ENCODE measurements around the gene MEGF8.
A peak's percentile ranks its signal among the peaks of the same experiment; 100 is the strongest.

The MEGF8 gene

DNA sequence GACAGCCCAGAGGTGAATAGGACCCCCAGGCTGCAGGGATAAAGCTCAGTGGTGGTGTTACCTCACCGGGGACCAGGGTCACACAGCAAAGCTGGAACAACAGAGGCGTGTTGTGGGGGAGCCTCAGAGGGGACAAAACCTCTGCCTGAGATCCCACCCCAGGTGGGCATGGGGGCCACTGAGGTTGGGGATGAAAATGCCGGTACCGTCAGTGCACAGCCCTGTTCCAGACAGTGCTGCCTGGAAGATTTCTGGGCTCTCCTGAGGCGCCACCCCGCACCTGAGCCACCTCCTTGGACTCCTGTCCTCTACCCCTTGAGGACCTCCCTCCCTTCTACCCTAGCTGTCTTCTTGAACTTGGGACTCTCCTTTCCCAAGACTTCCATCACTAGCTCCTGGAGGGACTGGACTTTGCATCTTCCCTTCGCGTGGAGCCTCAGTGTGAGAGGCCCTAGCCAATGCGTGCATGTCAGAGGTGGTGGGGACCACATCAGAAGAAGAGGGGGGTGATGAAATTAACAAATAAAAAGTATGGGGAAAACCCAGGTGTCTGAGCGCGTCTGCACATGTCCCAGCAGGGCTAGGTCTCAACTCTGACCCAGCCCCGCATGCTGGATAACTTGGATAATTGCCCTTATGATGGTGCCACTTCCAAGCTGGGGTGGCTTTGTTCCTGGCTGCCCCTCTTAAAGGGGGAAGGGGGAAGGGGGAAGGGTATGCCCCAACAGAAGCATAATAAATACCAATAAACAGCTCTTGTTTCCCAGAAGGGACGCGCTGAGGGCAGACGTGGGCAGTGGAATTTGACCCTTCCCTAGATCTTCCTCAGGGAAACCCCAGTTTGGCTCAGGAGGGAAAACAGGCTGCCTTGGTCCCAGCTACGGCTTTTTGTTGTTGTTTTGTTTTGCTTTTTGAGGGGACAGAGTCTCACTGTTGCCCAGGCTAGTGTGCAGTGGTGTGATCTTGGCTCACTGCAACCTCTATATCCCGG lies 53.1 kb downstream of the MEGF8 start:
- TF ChIP-seq, protein P1, sequence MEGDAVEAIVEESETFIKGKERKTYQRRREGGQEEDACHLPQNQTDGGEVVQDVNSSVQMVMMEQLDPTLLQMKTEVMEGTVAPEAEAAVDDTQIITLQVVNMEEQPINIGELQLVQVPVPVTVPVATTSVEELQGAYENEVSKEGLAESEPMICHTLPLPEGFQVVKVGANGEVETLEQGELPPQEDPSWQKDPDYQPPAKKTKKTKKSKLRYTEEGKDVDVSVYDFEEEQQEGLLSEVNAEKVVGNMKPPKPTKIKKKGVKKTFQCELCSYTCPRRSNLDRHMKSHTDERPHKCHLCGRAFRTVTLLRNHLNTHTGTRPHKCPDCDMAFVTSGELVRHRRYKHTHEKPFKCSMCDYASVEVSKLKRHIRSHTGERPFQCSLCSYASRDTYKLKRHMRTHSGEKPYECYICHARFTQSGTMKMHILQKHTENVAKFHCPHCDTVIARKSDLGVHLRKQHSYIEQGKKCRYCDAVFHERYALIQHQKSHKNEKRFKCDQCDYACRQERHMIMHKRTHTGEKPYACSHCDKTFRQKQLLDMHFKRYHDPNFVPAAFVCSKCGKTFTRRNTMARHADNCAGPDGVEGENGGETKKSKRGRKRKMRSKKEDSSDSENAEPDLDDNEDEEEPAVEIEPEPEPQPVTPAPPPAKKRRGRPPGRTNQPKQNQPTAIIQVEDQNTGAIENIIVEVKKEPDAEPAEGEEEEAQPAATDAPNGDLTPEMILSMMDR (IDR thresholded peaks at IDR 0.05; ENCODE audit: low read depth, low read length): no peak

DNA sequence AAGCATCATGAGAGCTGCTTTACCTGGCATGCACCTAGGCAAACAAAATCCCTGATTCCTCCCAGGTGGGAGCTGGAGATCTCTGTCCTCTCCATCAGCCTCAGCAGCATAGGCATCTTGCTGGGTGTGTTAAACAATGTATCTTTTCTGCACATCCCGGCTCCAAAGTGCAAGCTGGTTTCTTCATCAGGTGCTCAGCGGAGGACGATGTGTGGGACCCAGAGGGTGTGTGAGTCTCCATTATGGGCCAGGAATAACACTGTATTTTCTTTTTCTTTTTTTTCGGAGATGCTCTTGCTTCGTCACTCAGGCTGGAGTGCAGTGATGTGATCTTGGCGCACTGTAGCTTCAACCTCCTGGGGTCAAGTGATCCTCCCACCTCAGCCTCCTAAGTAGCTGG lies 54.7 kb downstream of the MEGF8 start:
- no peak overlapping the region for H3K4me3 ChIP-seq (ENCODE audit: low read depth, low read length)
- TF ChIP-seq, protein P1 (IDR thresholded peaks at IDR 0.05; ENCODE audit: low read depth, low read length): no peak

More for the DNA sequence above, 53.1 kb downstream of the MEGF8 start:
- H3K4me3 ChIP-seq (ENCODE audit: low read depth, low read length): no peak overlapping the region

DNA sequence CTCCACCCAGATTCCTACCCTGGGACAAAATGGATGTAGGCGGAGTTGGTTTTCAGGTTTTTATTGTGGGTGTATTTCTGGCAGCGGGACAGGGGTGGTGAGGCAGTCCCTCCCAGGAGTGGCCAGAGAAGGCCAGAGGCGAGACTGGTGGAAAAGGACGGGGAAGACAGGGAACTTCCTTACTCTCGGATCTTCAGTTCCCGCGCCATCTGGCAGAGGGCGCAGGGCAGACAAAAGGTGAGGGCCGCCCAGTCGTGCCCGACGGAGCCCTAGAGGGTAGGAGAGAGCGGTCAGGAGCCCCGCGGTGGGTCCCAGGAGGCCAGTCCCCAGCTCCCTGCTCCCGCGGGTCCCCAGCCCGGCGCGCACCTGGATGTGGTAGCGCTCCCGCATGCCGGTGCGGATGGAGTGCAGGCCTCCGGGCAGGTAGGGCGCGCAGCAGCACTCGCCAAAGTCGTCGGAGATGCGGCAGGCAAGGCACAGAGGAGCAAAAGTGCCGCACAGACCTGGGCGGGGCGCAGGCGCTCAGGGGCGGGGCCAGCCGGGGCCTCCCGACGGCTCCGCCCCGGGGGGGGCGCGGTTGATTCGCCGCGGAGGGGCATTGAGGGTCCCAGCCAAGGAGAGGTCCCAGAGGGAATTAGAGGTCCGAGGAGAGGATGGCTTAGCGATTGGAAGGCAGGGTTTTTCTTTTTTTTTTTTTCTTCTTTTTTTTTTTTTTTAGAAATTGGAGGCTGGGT lies 61.7 kb downstream of the MEGF8 start:
- TF ChIP-seq, protein P1 (IDR thresholded peaks at IDR 0.05; ENCODE audit: low read depth, low read length): peak; percentile 48
- H3K4me3 ChIP-seq (ENCODE audit: low read depth, low read length): peak overlapping the region; percentile 45

DNA sequence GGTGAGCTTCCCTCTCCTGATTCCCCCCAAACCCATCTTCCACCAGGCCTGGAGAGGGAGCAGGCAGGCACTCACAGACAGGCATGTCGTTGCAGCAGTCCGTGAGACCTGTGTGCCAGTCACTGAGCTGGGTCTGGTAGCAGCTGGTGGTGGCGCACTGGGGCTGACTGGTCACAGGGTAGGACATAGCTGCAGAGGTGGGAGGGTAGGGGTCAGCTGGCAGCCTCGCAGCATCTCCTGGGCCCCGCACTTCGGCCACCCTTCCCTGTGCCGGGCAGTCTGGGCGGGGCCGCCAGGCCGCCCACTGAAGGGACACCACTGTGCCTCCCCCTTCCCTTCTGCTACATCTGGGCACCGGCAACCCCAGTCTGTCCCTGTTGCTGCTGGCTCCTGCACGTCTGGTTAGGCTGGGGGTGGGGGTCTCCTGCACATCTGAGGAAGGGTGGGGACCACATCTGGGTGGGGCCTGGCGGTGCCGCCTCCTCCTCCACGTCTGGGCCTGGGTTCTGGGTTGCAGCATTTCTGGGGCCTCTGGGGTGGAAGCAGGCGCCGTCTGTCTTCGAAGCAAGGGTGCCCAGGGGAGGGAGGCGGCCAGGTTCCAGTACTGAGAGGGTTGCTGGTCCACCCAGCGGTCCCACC lies 63.5 kb downstream of the MEGF8 start:
- H3K4me3 ChIP-seq (ENCODE audit: low read depth, low read length): no peak overlapping the region

DNA sequence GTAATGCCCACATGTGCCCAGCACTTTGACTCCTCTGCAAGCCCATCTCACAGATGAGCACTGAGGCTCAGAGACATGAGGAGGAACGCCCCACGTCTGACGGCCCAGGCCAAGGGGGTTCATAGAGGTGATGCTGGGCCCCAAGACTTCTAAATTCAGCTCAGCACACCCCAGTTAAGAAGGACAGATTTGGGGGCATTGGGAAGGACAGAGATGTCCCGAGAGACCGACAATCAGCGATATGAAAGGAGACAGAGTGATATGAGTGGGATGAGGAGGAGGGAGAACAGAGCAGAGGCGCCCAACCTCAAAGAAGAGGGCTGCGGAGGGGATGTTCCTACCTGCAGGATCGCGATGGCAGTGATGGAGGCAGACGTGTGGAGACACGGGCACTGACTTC lies 64.5 kb downstream of the MEGF8 start, which contains the start of gene CNFN:
CNFN (minus strand) TSS at position 399 of the 400 bp plus-strand sequence. CDS start 1,260 bp downstream, outside the sequence.
- H3K4me3 ChIP-seq (ENCODE audit: low read depth, low read length): no peak within 1 kb of the TSS
- TF ChIP-seq, protein P1 (IDR thresholded peaks at IDR 0.05; ENCODE audit: low read depth, low read length): no peak

More for the DNA sequence above, 63.5 kb downstream of the MEGF8 start:
- TF ChIP-seq, protein P1 (IDR thresholded peaks at IDR 0.05; ENCODE audit: low read depth, low read length): no peak

DNA sequence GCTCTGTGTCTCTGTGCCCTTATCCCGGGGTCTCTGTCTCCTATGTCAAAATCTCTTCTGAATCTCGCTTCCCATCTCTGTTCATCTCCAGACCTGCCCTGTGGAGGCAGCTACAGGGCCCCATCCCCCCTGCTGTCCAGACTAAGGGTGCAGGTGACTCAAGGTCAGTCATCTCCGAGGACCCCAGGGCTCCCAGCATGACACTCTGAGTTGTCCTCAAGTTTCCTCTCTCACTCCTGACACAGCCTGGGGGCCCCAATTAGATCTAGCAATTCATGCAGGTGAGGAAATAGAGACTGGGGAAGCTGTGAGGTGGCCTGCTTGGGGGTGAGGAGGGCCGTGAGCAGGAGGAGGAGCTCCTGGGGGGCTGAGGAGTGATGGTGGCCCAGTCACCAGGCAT lies 66.7 kb downstream of the MEGF8 start:
- no peak overlapping the region for H3K4me3 ChIP-seq (ENCODE audit: low read depth, low read length)

More for the DNA sequence above, 66.7 kb downstream of the MEGF8 start:
- TF ChIP-seq, protein P1 (IDR thresholded peaks at IDR 0.05; ENCODE audit: low read depth, low read length): no peak
